CD14-positive monocyte (primary cell): ENCODE measurements around the gene TENM3. TPM values are rescaled to one million over a fixed set of nuclear protein-coding genes. Genes with fewer than 3 reads are reported as not detected.

Experiments used
- DNase-seq, 3 donors: peaks; one replicate each; pipeline ENCODE4 v3.0.0-alpha.2; 2011 to 2022
- H2AFZ ChIP-seq: 2 replicates; pipeline ENCODE4 v1.6.0; 2012; ENCODE audit warnings: mild to moderate bottlenecking, low read depth, low read length, inconsistent platforms; ENCODE audit not compliant: insufficient read depth, poor library complexity, severe bottlenecking
- H3K27ac ChIP-seq, 2 donors: 1 replicate in 1 of 2; 2 replicates in 1 of 2; pipeline ENCODE4 v1.5.1; 2012 to 2013; ENCODE audit warnings: low read length in 2 of 2, control low read depth in 1 of 2, inconsistent platforms in 1 of 2, low read depth in 1 of 2, mild to moderate bottlenecking in 1 of 2
- H3K27me3 ChIP-seq, 2 donors: one replicate each; pipeline versions ENCODE4 v1.6.0 to v1.6.1; 2011 to 2013; ENCODE audit warnings: low read length in 2 of 2; ENCODE audit not compliant: control insufficient read depth in 2 of 2, insufficient read depth in 2 of 2
- H3K36me3 ChIP-seq, 2 donors: replicated peaks in 1 of 2; 1 replicate in 1 of 2; 2 replicates in 1 of 2; pipeline versions ENCODE4 v1.5.1 to v1.6.1; 2012 to 2013; ENCODE audit warnings: low read length in 2 of 2, control low read depth in 1 of 2, inconsistent platforms in 1 of 2, mild to moderate bottlenecking in 1 of 2; ENCODE audit not compliant: insufficient read depth in 2 of 2, control insufficient read depth in 1 of 2
- H3K4me1 ChIP-seq, 2 donors: 1 replicate in 1 of 2; 2 replicates in 1 of 2; pipeline versions ENCODE4 v1.5.1 to v1.6.1; 2012 to 2013; ENCODE audit warnings: low read length in 2 of 2, control low read depth in 1 of 2, inconsistent platforms in 1 of 2, mild to moderate bottlenecking in 1 of 2, moderate library complexity in 1 of 2; ENCODE audit not compliant: insufficient read depth in 2 of 2, control insufficient read depth in 1 of 2
- H3K4me2 ChIP-seq: replicated peaks from 2 replicates; pipeline ENCODE3; 2012; ENCODE audit warnings: low read length, moderate library complexity, mild to moderate bottlenecking; ENCODE audit not compliant: poor library complexity, severe bottlenecking; ENCODE audit errors: extremely low read depth
- H3K4me3 ChIP-seq, 3 experiments: fragments of 200-600 bp in 1 of 3; sonication (generic) in 1 of 3; replicated peaks in 1 of 3; 1 replicate in 2 of 3; 2 replicates in 1 of 3; pipeline ENCODE4 v1.5.1; 2011 to 2013; ENCODE audit warnings: low read length in 3 of 3, mild to moderate bottlenecking in 3 of 3, control low read depth in 2 of 3, low read depth in 2 of 3, inconsistent platforms in 1 of 3, moderate library complexity in 1 of 3
- H3K79me2 ChIP-seq: 2 replicates; pipeline ENCODE4 v1.6.0; 2012; ENCODE audit warnings: mild to moderate bottlenecking, control low read depth, inconsistent platforms, low read length, moderate library complexity; ENCODE audit not compliant: insufficient read depth
- H3K9ac ChIP-seq: 2 replicates; pipeline ENCODE4 v1.6.0; 2017; ENCODE audit warnings: low read length, mild to moderate bottlenecking; ENCODE audit not compliant: insufficient read depth, poor library complexity, severe bottlenecking
- H3K9me3 ChIP-seq, 2 donors: replicated peaks in 1 of 2; 1 replicate in 1 of 2; 2 replicates in 1 of 2; pipeline versions ENCODE4 v1.5.1 to v1.6.1; 2012 to 2013; ENCODE audit warnings: low read length in 2 of 2, control low read depth in 1 of 2; ENCODE audit not compliant: control insufficient read depth in 1 of 2, insufficient read depth in 1 of 2
- H4K20me1 ChIP-seq: 2 replicates; pipeline ENCODE4 v1.6.0; 2012; ENCODE audit warnings: mild to moderate bottlenecking, low read length, control low read depth, moderate library complexity; ENCODE audit not compliant: insufficient read depth
- H3K27ac Mint-ChIP-seq, 7 donors: one replicate each; pipeline ENCODE4 v1.8.0; 2020; ENCODE audit warnings: mild to moderate bottlenecking in 7 of 7, mixed read lengths in 7 of 7, moderate library complexity in 6 of 7, inconsistent platforms in 2 of 7
- H3K27me3 Mint-ChIP-seq, 3 donors: one replicate each; pipeline ENCODE4 v1.8.0; 2021 to 2022; ENCODE audit warnings: low read depth in 3 of 3, mild to moderate bottlenecking in 3 of 3, mixed read lengths in 3 of 3, moderate library complexity in 3 of 3, inconsistent platforms in 1 of 3
- H3K36me3 Mint-ChIP-seq, 2 donors: one replicate each; pipeline ENCODE4 v1.8.0; 2020; ENCODE audit warnings: mixed read lengths in 2 of 2, inconsistent platforms in 1 of 2, mild to moderate bottlenecking in 1 of 2
- H3K4me1 Mint-ChIP-seq: one replicate; pipeline ENCODE4 v1.8.0; 2020; ENCODE audit warnings: mild to moderate bottlenecking, mixed read lengths
- H3K4me3 Mint-ChIP-seq, 2 donors: one replicate each; pipeline ENCODE4 v1.8.0; 2020; ENCODE audit warnings: mild to moderate bottlenecking in 2 of 2, mixed read lengths in 2 of 2, moderate library complexity in 1 of 2
- H3K9me3 Mint-ChIP-seq, 7 donors: one replicate each; pipeline ENCODE4 v1.8.0; 2020 to 2022; ENCODE audit warnings: mixed read lengths in 7 of 7, mild to moderate bottlenecking in 6 of 7, moderate library complexity in 6 of 7, inconsistent platforms in 2 of 7
- CTCF ChIP-seq: fragments of 200-600 bp; IDR thresholded peaks from one replicate; pipeline ENCODE4 v1.8.0; 2022; ENCODE audit warnings: antibody characterized with exemption, mild to moderate bottlenecking
- WGBS: methylation state at CpG from one replicate; pipeline ENCODE4 v1.1.5; 2013; ENCODE audit warnings: missing lambda C conversion rate; ENCODE audit not compliant: insufficient coverage; 5-methylcytosine and 5-hydroxymethylcytosine counted together
- intact Hi-C, 2 donors: fragments of 100-400 bp; cut with micrococcal nuclease; formaldehyde crosslinking; loops; one replicate each; pipeline versions ENCODE4 v1.15.0 to v1.15.1; 2023
- polyA plus RNA-seq, 3 donors: library from polyadenylated mRNA; depleted of rRNA in 1 of 3; unstranded in 2 of 3; stranded (reverse) in 1 of 3; fragments of 300-500 nt in 2 of 3; fragments of >200 nt in 1 of 3; fragmentation: Illumina TruSeq in 2 of 3; gene quantifications; 1 replicate in 2 of 3; 2 replicates in 1 of 3; pipeline ENCODE4 v1.2.3, GENCODE V29; 2012 to 2021

Gene TENM3
- polyA plus RNA-seq, 3 donors = not detected

GRCh38 chr4:182228991-182229577, 14.1 kb upstream of the TENM3 start:
- peaks cover 0 to 3% of the 10 kb centered on the region in 2 donors for H3K9me3 ChIP-seq
- Mint-ChIP-seq H3K27me3 (peaks cover 0 to 3% (median 1%) of the 10 kb centered on the region in 3 donors), H3K36me3 (no peaks in the 10 kb centered on the region), H3K4me3 (no peak overlapping the region), H3K4me1 (no peaks in the 10 kb centered on the region), H3K27ac (no peak overlapping the region), H3K9me3 (peaks cover 0 to 4% (median 1%) of the 10 kb centered on the region in 7 donors)
- no peak overlapping the region for H2AFZ ChIP-seq
- H3K4me1 ChIP-seq = no peaks in the 10 kb centered on the region
- no peak for TF ChIP-seq CTCF
- H3K79me2 ChIP-seq = no peaks in the 10 kb centered on the region
- no peaks in the 10 kb centered on the region for H3K27me3 ChIP-seq
- no peak for DNase-seq
- H3K4me2 ChIP-seq = no peak overlapping the region
- no CpG with 5 or more reads among the region's 7 CpGs for WGBS
- H3K9ac ChIP-seq = no peak overlapping the region
- intact Hi-C loops = no loop called here
- H3K36me3 ChIP-seq = no peaks in the 10 kb centered on the region
- no peaks in the 10 kb centered on the region for H4K20me1 ChIP-seq
- no peak overlapping the region for H3K27ac ChIP-seq
- no peak overlapping the region for H3K4me3 ChIP-seq

- H3K27ac ChIP-seq = no peak overlapping the region
- no peaks in the 10 kb centered on the region for H3K36me3 ChIP-seq
- Mint-ChIP-seq H3K4me1 (no peaks in the 10 kb centered on the region), H3K36me3 (no peaks in the 10 kb centered on the region), H3K9me3 (peaks cover 0 to 8% (median 3%) of the 10 kb centered on the region in 7 donors), H3K4me3 (no peak overlapping the region), H3K27ac (no peak overlapping the region), H3K27me3 (peaks cover 0 to 3% (median 1%) of the 10 kb centered on the region in 3 donors)
- no peak overlapping the region for H3K4me2 ChIP-seq
- peaks cover 0 to 3% of the 10 kb centered on the region in 2 donors for H3K9me3 ChIP-seq
- intact Hi-C loops = no loop called here
- H3K4me3 ChIP-seq = no peak overlapping the region
- no peaks in the 10 kb centered on the region for H3K79me2 ChIP-seq
- H3K9ac ChIP-seq = no peak overlapping the region
- H4K20me1 ChIP-seq = no peaks in the 10 kb centered on the region
- no peak for DNase-seq
- H3K4me1 ChIP-seq = no peaks in the 10 kb centered on the region
- no peaks in the 10 kb centered on the region for H3K27me3 ChIP-seq
- 100% methylated on average over 2 of the region's 11 CpGs for WGBS
- TF ChIP-seq CTCF = no peak
- no peak overlapping the region for H2AFZ ChIP-seq
Observed at GRCh38 chr4:182230256-182230655, 12.9 kb upstream of the TENM3 start.
